B cell (primary cell): Measurements from ENCODE around the gene PLXNB1.

Experiments
- EZH2 ChIP-seq: IDR thresholded peaks from 2 replicates; pipeline ENCODE4 v1.6.1; 2012; ENCODE audit warnings: borderline replicate concordance, low read depth, mild to moderate bottlenecking, moderate library complexity, low read length; ENCODE audit not compliant: insufficient read depth, poor library complexity, severe bottlenecking
- TF ChIP-seq, protein P1 (sequence below): fragments of 200-600 bp; IDR thresholded peaks from one replicate; pipeline ENCODE4 v1.8.0; 2022; ENCODE audit warnings: antibody characterized with exemption, mild to moderate bottlenecking

DNA sequence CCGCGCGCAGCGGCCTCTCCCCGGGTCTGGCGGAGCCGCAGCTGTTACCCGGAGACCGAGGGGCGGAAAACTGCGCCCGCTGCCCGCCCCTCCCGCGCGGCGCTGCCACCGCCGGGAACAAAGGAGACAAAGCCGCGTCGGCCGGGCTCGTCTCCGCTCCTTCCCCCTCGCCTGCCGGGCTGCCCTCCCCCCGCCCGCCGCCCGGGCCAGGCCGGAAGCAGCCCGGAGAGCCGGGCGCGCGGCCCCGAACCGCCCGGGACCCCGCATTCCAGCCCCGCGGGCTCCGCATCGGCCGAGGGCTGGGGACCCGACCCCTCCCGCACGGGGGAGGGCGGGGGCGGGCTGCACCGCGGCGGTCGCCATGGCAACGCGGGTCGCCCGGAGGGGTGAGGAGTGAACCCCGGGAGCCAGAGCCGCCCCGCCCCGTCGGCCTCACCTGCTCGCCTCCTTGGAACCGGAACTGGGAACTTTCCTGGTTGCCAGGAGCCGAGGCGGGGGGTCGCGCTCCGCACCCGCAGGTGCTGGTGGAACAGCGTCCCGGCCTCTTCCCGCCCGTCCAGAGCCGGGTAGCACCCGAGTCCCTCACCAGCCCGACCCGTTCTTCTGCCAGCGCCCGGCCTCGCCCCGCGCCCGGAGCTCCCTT is 448 bp downstream of the PLXNB1 start:
- TF ChIP-seq, protein P1, sequence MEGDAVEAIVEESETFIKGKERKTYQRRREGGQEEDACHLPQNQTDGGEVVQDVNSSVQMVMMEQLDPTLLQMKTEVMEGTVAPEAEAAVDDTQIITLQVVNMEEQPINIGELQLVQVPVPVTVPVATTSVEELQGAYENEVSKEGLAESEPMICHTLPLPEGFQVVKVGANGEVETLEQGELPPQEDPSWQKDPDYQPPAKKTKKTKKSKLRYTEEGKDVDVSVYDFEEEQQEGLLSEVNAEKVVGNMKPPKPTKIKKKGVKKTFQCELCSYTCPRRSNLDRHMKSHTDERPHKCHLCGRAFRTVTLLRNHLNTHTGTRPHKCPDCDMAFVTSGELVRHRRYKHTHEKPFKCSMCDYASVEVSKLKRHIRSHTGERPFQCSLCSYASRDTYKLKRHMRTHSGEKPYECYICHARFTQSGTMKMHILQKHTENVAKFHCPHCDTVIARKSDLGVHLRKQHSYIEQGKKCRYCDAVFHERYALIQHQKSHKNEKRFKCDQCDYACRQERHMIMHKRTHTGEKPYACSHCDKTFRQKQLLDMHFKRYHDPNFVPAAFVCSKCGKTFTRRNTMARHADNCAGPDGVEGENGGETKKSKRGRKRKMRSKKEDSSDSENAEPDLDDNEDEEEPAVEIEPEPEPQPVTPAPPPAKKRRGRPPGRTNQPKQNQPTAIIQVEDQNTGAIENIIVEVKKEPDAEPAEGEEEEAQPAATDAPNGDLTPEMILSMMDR, result no peak
- no peak for TF ChIP-seq EZH2
